Measurements from ENCODE around the gene LYPD5.
"Not testable (repeated sequence)": the region's sequence is repeated elsewhere in the genome, so short reads cannot be mapped to it uniquely, and the experiment has no call there.

GRCh38 chr19:43764684-43765083, 37.6 kb downstream of the LYPD5 start:
- not testable (repeated sequence) for TF ChIP-seq CTCF (IDR thresholded peaks at IDR 0.05; ENCODE audit: borderline replicate concordance, extremely low read depth, low read length, poor library complexity, severe bottlenecking); EZH2 (IDR thresholded peaks at IDR 0.05; ENCODE audit: borderline replicate concordance, low read depth, low read length, severe bottlenecking)

Data from DND-41 (cell line).